HepG2 (cell line): ENCODE results near the gene ZNF333.

Experiments
- CREB1 ChIP-seq, 2 experiments: fragments of 450-650 bp in 1 of 2; IDR thresholded peaks; 2 replicates each; pipeline ENCODE4 v1.6.1; 2016 to 2017; ENCODE audit warnings: control low read depth in 1 of 2, mild to moderate bottlenecking in 1 of 2, missing compliant biosample characterization in 1 of 2, missing genetic modification characterization in 1 of 2
- HCFC1 ChIP-seq: fragments of 150-350 bp; IDR thresholded peaks from 2 replicates; pipeline ENCODE4 v1.6.1; 2014; ENCODE audit warnings: low read depth, low read length
- MYNN ChIP-seq: sonication (generic); formaldehyde crosslinking; IDR thresholded peaks from 2 replicates; pipeline ENCODE4 v1.4.0; 2020; ENCODE audit warnings: mild to moderate bottlenecking, low read depth, missing genetic modification reagents
- NFIB ChIP-seq: sonication (generic); formaldehyde crosslinking; IDR thresholded peaks from 2 replicates; pipeline ENCODE4 v1.9.0; 2021; ENCODE audit warnings: missing genetic modification reagents, mild to moderate bottlenecking, borderline replicate concordance
- NFYB ChIP-seq: sonication (generic); formaldehyde crosslinking; IDR thresholded peaks from 2 replicates; pipeline ENCODE4 v1.4.0; 2020; ENCODE audit warnings: missing genetic modification reagents
- SIN3A ChIP-seq: IDR thresholded peaks from 2 replicates; pipeline ENCODE4 v1.6.1; 2011; ENCODE audit warnings: low read depth, mild to moderate bottlenecking, control low read depth, low read length, borderline replicate concordance
- TAF1 ChIP-seq: sonication (generic); formaldehyde crosslinking; IDR thresholded peaks from 2 replicates; pipeline ENCODE4 v1.4.0; 2020; ENCODE audit warnings: missing genetic modification reagents
- ZMYM3 ChIP-seq: sonication (generic); formaldehyde crosslinking; IDR thresholded peaks from 2 replicates; pipeline ENCODE4 v1.5.1; 2020; ENCODE audit warnings: mild to moderate bottlenecking, missing genetic modification reagents
- TF ChIP-seq, protein P1 (sequence below): sonication (generic); formaldehyde crosslinking; IDR thresholded peaks from 2 replicates; pipeline ENCODE4 v1.5.0; 2020; ENCODE audit warnings: mild to moderate bottlenecking, missing genetic modification reagents, moderate library complexity
- TF ChIP-seq, protein P2 (sequence below): sonication (generic); formaldehyde crosslinking; IDR thresholded peaks from 2 replicates; pipeline ENCODE4 v1.5.0; 2020; ENCODE audit warnings: missing genetic modification reagents, mild to moderate bottlenecking, borderline replicate concordance
- TF ChIP-seq, protein P3 (sequence below): IDR thresholded peaks from 2 replicates; pipeline ENCODE4 v1.6.1; 2012; ENCODE audit warnings: low read length, improper control_type of control experiment
- TF ChIP-seq, protein P4 (sequence below): sonication (generic); formaldehyde crosslinking; IDR thresholded peaks from 2 replicates; pipeline ENCODE4 v1.4.0; 2020; ENCODE audit warnings: mild to moderate bottlenecking, missing genetic modification reagents

DNA sequence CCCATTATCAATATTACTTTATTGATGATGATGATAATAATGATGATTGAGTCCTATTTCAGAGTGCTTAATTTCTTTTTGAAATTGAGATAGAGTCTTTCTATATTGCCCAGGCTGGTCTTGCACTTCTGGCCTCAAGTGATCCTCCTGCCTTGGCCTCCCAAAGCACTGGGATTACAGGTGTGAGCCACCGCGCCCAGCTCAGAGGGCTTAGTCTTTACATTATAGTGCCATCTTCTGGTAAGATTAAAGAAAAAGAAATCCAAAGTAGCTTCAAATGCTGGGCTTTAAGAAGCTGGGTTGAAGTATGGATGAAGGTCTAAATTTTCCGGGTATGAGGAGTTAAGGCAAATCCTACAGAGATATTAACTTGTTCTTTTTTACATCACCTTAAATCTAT, 3.4 kb upstream of the ZNF333 start:
- no peak for TF ChIP-seq CREB1 (IDR thresholded peaks at IDR 0.05)
- no peak for TF ChIP-seq CREB1 (CRISPR knock-in tag; IDR thresholded peaks at IDR 0.05)
- no peak for TF ChIP-seq NFIB (CRISPR knock-in tag)
- TF ChIP-seq MYNN (CRISPR knock-in tag): no peak
- TF ChIP-seq, protein P1, sequence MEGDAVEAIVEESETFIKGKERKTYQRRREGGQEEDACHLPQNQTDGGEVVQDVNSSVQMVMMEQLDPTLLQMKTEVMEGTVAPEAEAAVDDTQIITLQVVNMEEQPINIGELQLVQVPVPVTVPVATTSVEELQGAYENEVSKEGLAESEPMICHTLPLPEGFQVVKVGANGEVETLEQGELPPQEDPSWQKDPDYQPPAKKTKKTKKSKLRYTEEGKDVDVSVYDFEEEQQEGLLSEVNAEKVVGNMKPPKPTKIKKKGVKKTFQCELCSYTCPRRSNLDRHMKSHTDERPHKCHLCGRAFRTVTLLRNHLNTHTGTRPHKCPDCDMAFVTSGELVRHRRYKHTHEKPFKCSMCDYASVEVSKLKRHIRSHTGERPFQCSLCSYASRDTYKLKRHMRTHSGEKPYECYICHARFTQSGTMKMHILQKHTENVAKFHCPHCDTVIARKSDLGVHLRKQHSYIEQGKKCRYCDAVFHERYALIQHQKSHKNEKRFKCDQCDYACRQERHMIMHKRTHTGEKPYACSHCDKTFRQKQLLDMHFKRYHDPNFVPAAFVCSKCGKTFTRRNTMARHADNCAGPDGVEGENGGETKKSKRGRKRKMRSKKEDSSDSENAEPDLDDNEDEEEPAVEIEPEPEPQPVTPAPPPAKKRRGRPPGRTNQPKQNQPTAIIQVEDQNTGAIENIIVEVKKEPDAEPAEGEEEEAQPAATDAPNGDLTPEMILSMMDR (CRISPR knock-in tag): peak; percentile 66
- no peak for TF ChIP-seq NFYB (CRISPR knock-in tag)
- TF ChIP-seq, protein P2, sequence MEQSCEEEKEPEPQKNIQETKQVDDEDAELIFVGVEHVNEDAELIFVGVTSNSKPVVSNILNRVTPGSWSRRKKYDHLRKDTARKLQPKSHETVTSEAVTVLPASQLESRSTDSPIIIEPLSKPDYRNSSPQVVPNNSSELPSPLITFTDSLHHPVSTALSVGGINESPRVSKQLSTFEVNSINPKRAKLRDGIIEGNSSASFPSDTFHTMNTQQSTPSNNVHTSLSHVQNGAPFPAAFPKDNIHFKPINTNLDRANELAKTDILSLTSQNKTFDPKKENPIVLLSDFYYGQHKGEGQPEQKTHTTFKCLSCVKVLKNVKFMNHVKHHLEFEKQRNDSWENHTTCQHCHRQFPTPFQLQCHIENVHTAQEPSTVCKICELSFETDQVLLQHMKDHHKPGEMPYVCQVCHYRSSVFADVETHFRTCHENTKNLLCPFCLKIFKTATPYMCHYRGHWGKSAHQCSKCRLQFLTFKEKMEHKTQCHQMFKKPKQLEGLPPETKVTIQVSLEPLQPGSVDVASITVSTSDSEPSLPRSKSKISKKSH (CRISPR knock-in tag): no peak
- TF ChIP-seq, protein P3, sequence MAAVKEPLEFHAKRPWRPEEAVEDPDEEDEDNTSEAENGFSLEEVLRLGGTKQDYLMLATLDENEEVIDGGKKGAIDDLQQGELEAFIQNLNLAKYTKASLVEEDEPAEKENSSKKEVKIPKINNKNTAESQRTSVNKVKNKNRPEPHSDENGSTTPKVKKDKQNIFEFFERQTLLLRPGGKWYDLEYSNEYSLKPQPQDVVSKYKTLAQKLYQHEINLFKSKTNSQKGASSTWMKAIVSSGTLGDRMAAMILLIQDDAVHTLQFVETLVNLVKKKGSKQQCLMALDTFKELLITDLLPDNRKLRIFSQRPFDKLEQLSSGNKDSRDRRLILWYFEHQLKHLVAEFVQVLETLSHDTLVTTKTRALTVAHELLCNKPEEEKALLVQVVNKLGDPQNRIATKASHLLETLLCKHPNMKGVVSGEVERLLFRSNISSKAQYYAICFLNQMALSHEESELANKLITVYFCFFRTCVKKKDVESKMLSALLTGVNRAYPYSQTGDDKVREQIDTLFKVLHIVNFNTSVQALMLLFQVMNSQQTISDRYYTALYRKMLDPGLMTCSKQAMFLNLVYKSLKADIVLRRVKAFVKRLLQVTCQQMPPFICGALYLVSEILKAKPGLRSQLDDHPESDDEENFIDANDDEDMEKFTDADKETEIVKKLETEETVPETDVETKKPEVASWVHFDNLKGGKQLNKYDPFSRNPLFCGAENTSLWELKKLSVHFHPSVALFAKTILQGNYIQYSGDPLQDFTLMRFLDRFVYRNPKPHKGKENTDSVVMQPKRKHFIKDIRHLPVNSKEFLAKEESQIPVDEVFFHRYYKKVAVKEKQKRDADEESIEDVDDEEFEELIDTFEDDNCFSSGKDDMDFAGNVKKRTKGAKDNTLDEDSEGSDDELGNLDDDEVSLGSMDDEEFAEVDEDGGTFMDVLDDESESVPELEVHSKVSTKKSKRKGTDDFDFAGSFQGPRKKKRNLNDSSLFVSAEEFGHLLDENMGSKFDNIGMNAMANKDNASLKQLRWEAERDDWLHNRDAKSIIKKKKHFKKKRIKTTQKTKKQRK: no peak
- TF ChIP-seq ZMYM3 (CRISPR knock-in tag): no peak
- TF ChIP-seq, protein P4, sequence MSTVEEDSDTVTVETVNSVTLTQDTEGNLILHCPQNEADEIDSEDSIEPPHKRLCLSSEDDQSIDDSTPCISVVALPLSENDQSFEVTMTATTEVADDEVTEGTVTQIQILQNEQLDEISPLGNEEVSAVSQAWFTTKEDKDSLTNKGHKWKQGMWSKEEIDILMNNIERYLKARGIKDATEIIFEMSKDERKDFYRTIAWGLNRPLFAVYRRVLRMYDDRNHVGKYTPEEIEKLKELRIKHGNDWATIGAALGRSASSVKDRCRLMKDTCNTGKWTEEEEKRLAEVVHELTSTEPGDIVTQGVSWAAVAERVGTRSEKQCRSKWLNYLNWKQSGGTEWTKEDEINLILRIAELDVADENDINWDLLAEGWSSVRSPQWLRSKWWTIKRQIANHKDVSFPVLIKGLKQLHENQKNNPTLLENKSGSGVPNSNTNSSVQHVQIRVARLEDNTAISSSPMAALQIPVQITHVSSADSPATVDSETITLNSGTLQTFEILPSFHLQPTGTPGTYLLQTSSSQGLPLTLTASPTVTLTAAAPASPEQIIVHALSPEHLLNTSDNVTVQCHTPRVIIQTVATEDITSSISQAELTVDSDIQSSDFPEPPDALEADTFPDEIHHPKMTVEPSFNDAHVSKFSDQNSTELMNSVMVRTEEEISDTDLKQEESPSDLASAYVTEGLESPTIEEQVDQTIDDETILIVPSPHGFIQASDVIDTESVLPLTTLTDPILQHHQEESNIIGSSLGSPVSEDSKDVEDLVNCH (CRISPR knock-in tag): no peak
- TF ChIP-seq TAF1 (CRISPR knock-in tag): no peak
- no peak for TF ChIP-seq HCFC1
- no peak for TF ChIP-seq SIN3A
